ENCODE measurements around the gene PDIA4.

PDIA4 gene

GRCh38 chr7:149053384-149053783 lies 25.1 kb upstream of the PDIA4 start:
- Histone ChIP-seq H3F3A (ENCODE audit: insufficient read depth) (no peaks in the 10 kb centered on the region), H3K9me2 (replicated peaks; ENCODE audit: insufficient read depth, low read length) (no peaks in the 10 kb centered on the region), H3K79me2 (ENCODE audit: insufficient read depth, low read length) (no peaks in the 10 kb centered on the region), H3K9me3 (ENCODE audit: insufficient read depth, low read length) (no peaks in the 10 kb centered on the region), H3K9ac (ENCODE audit: low read length) (no peak overlapping the region), H3K4me3 (ENCODE audit: insufficient read depth, low read length, poor library complexity, severe bottlenecking) (no peak overlapping the region), H3K27ac (ENCODE audit: low read depth, low read length) (no peak overlapping the region), H4K20me1 (ENCODE audit: low read depth, low read length) (no peaks in the 10 kb centered on the region), H2AFZ (ENCODE audit: low read depth, low read length, severe bottlenecking) (no peak overlapping the region), H3K4me2 (ENCODE audit: low read depth, low read length, poor library complexity, severe bottlenecking) (no peak overlapping the region), H3K27me3 (ENCODE audit: low read length) (no peaks in the 10 kb centered on the region), H3K36me3 (ENCODE audit: low read length) (no peaks in the 10 kb centered on the region)
- TF ChIP-seq EZH2phosphoT487 (conservative IDR thresholded peaks at IDR 0.05; ENCODE audit: low read length): no peak
- no peak for TF ChIP-seq CTCF (IDR thresholded peaks at IDR 0.05; ENCODE audit: insufficient read depth, low read length, poor library complexity, severe bottlenecking)

GRCh38 chr7:149050941-149051340 lies 22.6 kb upstream of the PDIA4 start:
- Histone ChIP-seq H3K9me2 (replicated peaks; ENCODE audit: insufficient read depth, low read length) (no peaks in the 10 kb centered on the region), H3K9me3 (ENCODE audit: insufficient read depth, low read length) (no peaks in the 10 kb centered on the region), H3K79me2 (ENCODE audit: insufficient read depth, low read length) (no peaks in the 10 kb centered on the region), H3K4me3 (ENCODE audit: insufficient read depth, low read length, poor library complexity, severe bottlenecking) (no peak overlapping the region), H3K9ac (ENCODE audit: low read length) (no peak overlapping the region), H3K27me3 (ENCODE audit: low read length) (no peaks in the 10 kb centered on the region), H3K27ac (ENCODE audit: low read depth, low read length) (no peak overlapping the region), H3F3A (ENCODE audit: insufficient read depth) (no peaks in the 10 kb centered on the region), H3K36me3 (ENCODE audit: low read length) (no peaks in the 10 kb centered on the region), H2AFZ (ENCODE audit: low read depth, low read length, severe bottlenecking) (no peak overlapping the region), H3K4me2 (ENCODE audit: low read depth, low read length, poor library complexity, severe bottlenecking) (no peak overlapping the region), H4K20me1 (ENCODE audit: low read depth, low read length) (no peaks in the 10 kb centered on the region)
- TF ChIP-seq EZH2phosphoT487 (conservative IDR thresholded peaks at IDR 0.05; ENCODE audit: low read length) (no peak), CTCF (IDR thresholded peaks at IDR 0.05; ENCODE audit: insufficient read depth, low read length, poor library complexity, severe bottlenecking) (no peak)

- Histone ChIP-seq H2AFZ (ENCODE audit: low read depth, low read length, severe bottlenecking) (no peak overlapping the region), H3K9ac (ENCODE audit: low read length) (no peak overlapping the region), H3K79me2 (ENCODE audit: insufficient read depth, low read length) (no peaks in the 10 kb centered on the region), H4K20me1 (ENCODE audit: low read depth, low read length) (no peaks in the 10 kb centered on the region), H3F3A (ENCODE audit: insufficient read depth) (no peaks in the 10 kb centered on the region), H3K9me2 (replicated peaks; ENCODE audit: insufficient read depth, low read length) (no peaks in the 10 kb centered on the region), H3K27me3 (ENCODE audit: low read length) (no peaks in the 10 kb centered on the region), H3K4me3 (ENCODE audit: insufficient read depth, low read length, poor library complexity, severe bottlenecking) (no peak overlapping the region), H3K9me3 (ENCODE audit: insufficient read depth, low read length) (no peaks in the 10 kb centered on the region), H3K36me3 (ENCODE audit: low read length) (no peaks in the 10 kb centered on the region), H3K4me2 (ENCODE audit: low read depth, low read length, poor library complexity, severe bottlenecking) (no peak overlapping the region), H3K27ac (ENCODE audit: low read depth, low read length) (no peak overlapping the region)
- TF ChIP-seq CTCF (IDR thresholded peaks at IDR 0.05; ENCODE audit: insufficient read depth, low read length, poor library complexity, severe bottlenecking): no peak
- no peak for TF ChIP-seq EZH2phosphoT487 (conservative IDR thresholded peaks at IDR 0.05; ENCODE audit: low read length)
Observed at GRCh38 chr7:149048805-149049204, 20.5 kb upstream of the PDIA4 start.

Measured in SU-DHL-6 (cell line).